Bronchial epithelial cell (primary cell): Measurements from ENCODE around the gene WDR1. TPM values are rescaled to one million over a fixed set of nuclear protein-coding genes. Genes with fewer than 3 reads are reported as not detected.

Experiments
- DNase-seq: peaks from one replicate; pipeline ENCODE4 v3.0.0-alpha.2; 2010; ENCODE audit warnings: low read depth
- FAIRE-seq: peaks from 2 replicates; lab custom pipeline; 2011; peaks lifted over from hg19 to GRCh38; lab: Jason Lieb, UNC
- H3K27me3 ChIP-seq: 2 replicates; pipeline ENCODE4 v1.5.1; 2011; ENCODE audit warnings: low read length; ENCODE audit not compliant: control insufficient read depth, insufficient read depth
- H3K36me3 ChIP-seq: 2 replicates; pipeline ENCODE4 v1.5.1; 2011; ENCODE audit warnings: low read length; ENCODE audit not compliant: control insufficient read depth, insufficient read depth
- H3K4me3 ChIP-seq: 2 replicates; pipeline ENCODE4 v1.5.1; 2011; ENCODE audit warnings: mild to moderate bottlenecking, low read depth, low read length, control low read depth
- CTCF ChIP-seq: IDR thresholded peaks from 2 replicates; pipeline ENCODE4 v1.5.1; 2011; ENCODE audit warnings: mild to moderate bottlenecking, moderate library complexity, low read length, control low read depth, inconsistent platforms; ENCODE audit not compliant: insufficient read depth, severe bottlenecking
- total RNA-seq: library from RNA; depleted of rRNA; stranded (reverse); fragments of >200 nt; gene quantifications from 2 replicates; pipeline ENCODE4 v1.2.1, GENCODE V29; 2014

Gene WDR1
- total RNA-seq, 1 donor from 2014 or later = 290 TPM

- Histone ChIP-seq H3K27me3 (no peaks in the 10 kb centered on the region), H3K4me3 (no peak overlapping the region), H3K36me3 (no peaks in the 10 kb centered on the region)
- FAIRE-seq (no peak), DNase-seq (no peak)
- TF ChIP-seq CTCF = no peak
Measured at GRCh38 chr4:10055871-10056270, 60.7 kb downstream of the WDR1 start.

- DNase-seq (peak; percentile 84), FAIRE-seq (no peak)
- no peaks in the 10 kb centered on the region for H3K36me3 ChIP-seq
- no peaks in the 10 kb centered on the region for H3K27me3 ChIP-seq
- no peak overlapping the region for H3K4me3 ChIP-seq
- TF ChIP-seq CTCF = no peak
Measured at GRCh38 chr4:10054571-10055041, 62.0 kb downstream of the WDR1 start.

- no peak overlapping the region for H3K4me3 ChIP-seq
- no peak for FAIRE-seq
- no peak for TF ChIP-seq CTCF
- H3K27me3 ChIP-seq = no peaks in the 10 kb centered on the region
- DNase-seq = no peak
- no peaks in the 10 kb centered on the region for H3K36me3 ChIP-seq
Measured at GRCh38 chr4:10053635-10054453, 62.8 kb downstream of the WDR1 start.

DNA sequence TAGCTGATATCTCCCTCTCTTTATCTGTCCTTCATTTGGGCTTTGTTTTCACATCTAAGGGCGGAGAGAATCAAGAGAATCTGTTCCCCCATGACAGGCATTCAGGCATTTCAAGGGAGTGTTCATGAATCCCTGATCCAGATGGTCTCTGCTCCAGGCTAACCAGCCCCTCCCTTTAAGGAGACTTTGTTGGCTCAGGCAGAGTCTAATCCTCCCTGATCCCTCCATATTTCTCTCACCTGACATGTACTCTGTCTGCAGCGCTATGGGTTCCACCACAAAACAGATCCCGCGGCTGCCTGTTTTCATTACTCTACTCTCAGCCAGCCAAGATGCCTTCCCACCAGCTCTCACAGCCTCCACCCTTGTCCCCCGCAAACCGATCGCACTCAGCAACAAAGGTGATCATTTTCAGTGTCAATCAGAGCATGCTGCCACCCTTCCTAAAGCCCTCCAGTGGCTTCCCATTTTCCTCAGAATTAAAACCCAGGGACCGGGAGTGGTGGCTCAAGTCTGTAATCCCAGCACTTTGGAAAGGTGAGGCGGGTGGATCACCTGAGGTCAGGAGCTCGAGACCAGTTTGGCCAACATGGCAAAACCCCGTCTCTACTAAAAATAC lies 65.0 kb downstream of the WDR1 start:
- FAIRE-seq (no peak), DNase-seq (no peak)
- Histone ChIP-seq H3K4me3 (no peak overlapping the region), H3K36me3 (no peaks in the 10 kb centered on the region), H3K27me3 (no peaks in the 10 kb centered on the region)
- TF ChIP-seq CTCF = no peak

DNA sequence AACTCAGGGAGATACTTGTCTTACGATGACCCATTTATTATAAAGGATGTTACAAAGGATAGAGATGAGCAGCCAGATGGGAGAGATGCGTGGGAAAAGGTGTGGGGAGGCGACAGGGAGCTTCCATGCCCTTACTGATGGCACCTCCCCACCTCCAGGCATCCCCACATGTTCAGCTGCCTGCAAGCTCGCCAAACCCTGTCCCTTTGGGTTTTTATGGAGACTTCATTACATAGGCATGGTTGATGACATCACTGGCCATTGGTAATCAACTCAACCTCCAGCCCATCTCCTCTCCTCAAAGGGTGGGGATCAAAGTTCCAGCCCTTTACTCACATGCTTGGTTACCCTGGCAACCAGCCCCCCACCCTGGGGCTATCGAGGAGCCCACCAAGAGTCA lies 65.9 kb downstream of the WDR1 start:
- TF ChIP-seq CTCF = no peak
- DNase-seq (no peak), FAIRE-seq (no peak)
- Histone ChIP-seq H3K36me3 (no peaks in the 10 kb centered on the region), H3K27me3 (no peaks in the 10 kb centered on the region), H3K4me3 (no peak overlapping the region)
